ENCODE measurements around the gene TCEA3.

DNA sequence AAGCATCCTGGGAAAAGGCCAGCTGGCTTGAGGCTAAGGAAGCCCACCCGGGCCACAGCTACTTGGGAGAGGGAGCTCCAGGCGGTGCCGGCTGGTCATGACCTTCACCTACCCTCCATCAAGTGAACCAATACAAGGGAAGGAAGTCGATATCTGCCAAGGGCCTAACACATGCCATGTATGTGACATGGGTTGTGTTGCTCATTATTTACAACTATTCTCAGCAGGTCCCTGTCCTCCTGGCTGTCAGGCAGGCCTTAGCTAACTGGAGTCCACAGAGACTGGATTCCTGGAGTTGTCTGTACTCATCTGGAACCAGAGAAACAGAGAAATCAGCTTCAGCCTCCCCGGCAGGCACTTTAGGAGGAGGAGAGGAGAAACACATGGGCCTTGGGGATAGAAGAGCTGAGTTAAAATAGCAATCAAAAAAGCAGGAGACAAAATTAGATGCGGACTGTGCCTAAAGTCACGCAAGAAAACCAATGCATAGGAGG lies 15.7 kb downstream of the TCEA3 start:
- no peak for TF ChIP-seq POLR2A (IDR thresholded peaks at IDR 0.05)
- no peak for TF ChIP-seq CTCF (IDR thresholded peaks at IDR 0.05)
- no peak for TF ChIP-seq POLR2AphosphoS5 (IDR thresholded peaks at IDR 0.05)

Measured in breast epithelium (tissue), 3 donors.